Mesenchymal stem cell (in vitro differentiated cells and primary cell): ENCODE data around the gene TGFB1.

Experiments used
- DNase-seq: peaks from one replicate; pipeline ENCODE4 v3.0.0-alpha.2; 2013
- H2AFZ ChIP-seq: one replicate; pipeline ENCODE4 v1.6.1; 2013; ENCODE audit warnings: low read depth, mild to moderate bottlenecking, control low read depth, inconsistent platforms, low read length, moderate library complexity
- H2AK5ac ChIP-seq: 2 replicates; pipeline ENCODE4 v1.6.1; 2013; ENCODE audit warnings: low read length, moderate library complexity, mild to moderate bottlenecking, inconsistent platforms; ENCODE audit not compliant: severe bottlenecking
- H2BK120ac ChIP-seq: one replicate; pipeline ENCODE4 v1.6.1; 2013; ENCODE audit warnings: low read depth, mild to moderate bottlenecking, inconsistent platforms, low read length, moderate library complexity
- H2BK12ac ChIP-seq, 2 experiments: one replicate each; pipeline ENCODE4 v1.6.1; 2013; ENCODE audit warnings: inconsistent platforms in 2 of 2, low read length in 2 of 2, mild to moderate bottlenecking in 2 of 2, moderate library complexity in 2 of 2, control low read depth in 1 of 2
- H2BK15ac ChIP-seq: one replicate; pipeline ENCODE4 v1.6.1; 2013; ENCODE audit warnings: mild to moderate bottlenecking, low read depth, inconsistent platforms; ENCODE audit not compliant: poor library complexity, severe bottlenecking
- H2BK5ac ChIP-seq: 2 replicates; pipeline ENCODE4 v1.6.1; 2013; ENCODE audit warnings: low read depth, mild to moderate bottlenecking, low read length, control low read depth, inconsistent platforms; ENCODE audit not compliant: poor library complexity, severe bottlenecking
- H3K14ac ChIP-seq, 2 experiments: one replicate each; pipeline ENCODE4 v1.6.1; 2013; ENCODE audit warnings: inconsistent platforms in 2 of 2, low read length in 2 of 2, control low read depth in 1 of 2, mild to moderate bottlenecking in 1 of 2, moderate library complexity in 1 of 2
- H3K18ac ChIP-seq, 2 experiments: one replicate each; pipeline ENCODE4 v1.6.1; 2013; ENCODE audit warnings: inconsistent platforms in 2 of 2, low read length in 2 of 2, control low read depth in 1 of 2, low read depth in 1 of 2, mild to moderate bottlenecking in 1 of 2
- H3K23ac ChIP-seq, 2 experiments: one replicate each; pipeline ENCODE4 v1.6.1; 2013; ENCODE audit warnings: inconsistent platforms in 2 of 2, low read length in 2 of 2, mild to moderate bottlenecking in 2 of 2, moderate library complexity in 2 of 2, control low read depth in 1 of 2
- H3K27ac ChIP-seq: 2 replicates; pipeline ENCODE4 v1.5.1; 2013; ENCODE audit warnings: mild to moderate bottlenecking, moderate library complexity, low read length, control low read depth, inconsistent platforms; ENCODE audit not compliant: poor library complexity, severe bottlenecking
- H3K27me3 ChIP-seq, 2 experiments: 2 replicates each; pipeline versions ENCODE4 v1.6.1 to v1.7.0; 2013; ENCODE audit warnings: low read length in 2 of 2, mild to moderate bottlenecking in 2 of 2, moderate library complexity in 2 of 2, control low read depth in 1 of 2, inconsistent platforms in 1 of 2; ENCODE audit not compliant: control insufficient read depth in 1 of 2, insufficient read depth in 1 of 2
- H3K36me3 ChIP-seq, 2 experiments: 2 replicates each; pipeline versions ENCODE4 v1.6.1 to v1.7.0; 2013; ENCODE audit warnings: low read length in 2 of 2, control low read depth in 1 of 2, inconsistent platforms in 1 of 2, low read depth in 1 of 2, mild to moderate bottlenecking in 1 of 2; ENCODE audit not compliant: insufficient read depth in 2 of 2, control insufficient read depth in 1 of 2
- H3K4ac ChIP-seq, 2 experiments: one replicate each; pipeline ENCODE4 v1.6.1; 2013; ENCODE audit warnings: inconsistent platforms in 2 of 2, low read length in 2 of 2, mild to moderate bottlenecking in 2 of 2, moderate library complexity in 2 of 2, control low read depth in 1 of 2, low read depth in 1 of 2
- H3K4me1 ChIP-seq: 2 replicates; pipeline ENCODE4 v1.6.1; 2013; ENCODE audit warnings: low read depth, low read length, control low read depth; ENCODE audit not compliant: control insufficient read depth, insufficient read depth
- H3K4me2 ChIP-seq: 2 replicates; pipeline ENCODE4 v1.6.1; 2013; ENCODE audit warnings: low read length, mild to moderate bottlenecking, inconsistent platforms; ENCODE audit not compliant: poor library complexity, severe bottlenecking
- H3K4me3 ChIP-seq, 2 experiments: 2 replicates each; pipeline versions ENCODE4 v1.5.1 to v1.7.0; 2013; ENCODE audit warnings: low read length in 2 of 2, mild to moderate bottlenecking in 2 of 2, control low read depth in 1 of 2, low read depth in 1 of 2; ENCODE audit not compliant: insufficient read depth in 1 of 2
- H3K79me1 ChIP-seq: replicated peaks from 2 replicates; pipeline ENCODE4 v1.6.1; 2013; ENCODE audit warnings: mild to moderate bottlenecking, control low read depth, low read length, inconsistent platforms; ENCODE audit not compliant: poor library complexity, severe bottlenecking
- H3K9ac ChIP-seq: 2 replicates; pipeline ENCODE4 v1.7.0; 2013; ENCODE audit warnings: mild to moderate bottlenecking, low read length, moderate library complexity
- H3K9me3 ChIP-seq: 2 replicates; pipeline ENCODE4 v1.7.0; 2013; ENCODE audit warnings: mild to moderate bottlenecking, low read length; ENCODE audit not compliant: control insufficient read depth
- H4K8ac ChIP-seq: one replicate; pipeline ENCODE4 v1.6.1; 2013; ENCODE audit warnings: inconsistent platforms, mild to moderate bottlenecking, low read length, moderate library complexity
- H4K91ac ChIP-seq: one replicate; pipeline ENCODE4 v1.6.1; 2013; ENCODE audit warnings: mild to moderate bottlenecking, low read length, inconsistent platforms
- WGBS: methylation state at CpG from one replicate; pipeline ENCODE4 v1.1.7; 2013; ENCODE audit warnings: mixed read lengths; 5-methylcytosine and 5-hydroxymethylcytosine counted together

Gene TGFB1

GRCh38 chr19:41305927-41306793 lies 47.6 kb downstream of the TGFB1 start:
- Histone ChIP-seq H3K79me1 (peaks cover 39% of the 10 kb centered on the region), H3K4me1 (peaks cover 15% of the 10 kb centered on the region), H2BK15ac (no peak overlapping the region), H2BK12ac (no peak overlapping the region), H3K18ac (no peak overlapping the region), H4K91ac (no peak overlapping the region), H3K27me3 (no peaks in the 10 kb centered on the region), H2BK5ac (no peak overlapping the region), H3K9ac (no peak overlapping the region), H3K9me3 (no peaks in the 10 kb centered on the region), H3K36me3 (peaks cover 62 to 69% of the 10 kb centered on the region in 2 experiments), H3K23ac (no peak overlapping the region), H3K14ac (no peak overlapping the region), H3K27ac (no peak overlapping the region), H2BK120ac (no peak overlapping the region), H4K8ac (peak overlapping the region; percentile 28), H3K4me3 (no peak overlapping the region), H3K4me2 (no peak overlapping the region), H3K4ac (no peak overlapping the region), H2AFZ (no peak overlapping the region), H2AK5ac (no peak overlapping the region)
- DNase-seq = no peak
- WGBS = 93% methylated on average over 13 of the region's 13 CpGs

GRCh38 chr19:41304706-41305483 lies 48.8 kb downstream of the TGFB1 start:
- no peak overlapping the region for H3K27ac ChIP-seq
- H3K9ac ChIP-seq = no peak overlapping the region
- H4K8ac ChIP-seq = no peak overlapping the region
- H3K4me3 ChIP-seq = no peak overlapping the region
- H3K36me3 ChIP-seq = peaks cover 67 to 81% of the 10 kb centered on the region in 2 experiments
- H2AFZ ChIP-seq = no peak overlapping the region
- H3K18ac ChIP-seq = no peak overlapping the region
- H2BK120ac ChIP-seq = no peak overlapping the region
- no peaks in the 10 kb centered on the region for H3K9me3 ChIP-seq
- no peak overlapping the region for H2AK5ac ChIP-seq
- H2BK12ac ChIP-seq = no peak overlapping the region
- H4K91ac ChIP-seq = no peak overlapping the region
- H3K4me2 ChIP-seq = no peak overlapping the region
- WGBS = over 99% methylated on average over 4 of the region's 4 CpGs
- no peak overlapping the region for H2BK15ac ChIP-seq
- no peak overlapping the region for H3K4ac ChIP-seq
- H3K79me1 ChIP-seq = peaks cover 41% of the 10 kb centered on the region
- peaks cover 16% of the 10 kb centered on the region for H3K4me1 ChIP-seq
- no peak overlapping the region for H3K23ac ChIP-seq
- H3K14ac ChIP-seq = no peak overlapping the region
- no peaks in the 10 kb centered on the region for H3K27me3 ChIP-seq
- H2BK5ac ChIP-seq = no peak overlapping the region
- no peak for DNase-seq

- H3K9me3 ChIP-seq = no peaks in the 10 kb centered on the region
Observed at GRCh38 chr19:41303954-41304353, 49.8 kb downstream of the TGFB1 start.

More at GRCh38 chr19:41303954-41304353, 49.8 kb downstream of the TGFB1 start:
- Histone ChIP-seq H3K79me1 (peaks cover 38% of the 10 kb centered on the region), H3K27me3 (no peaks in the 10 kb centered on the region), H2AK5ac (no peak overlapping the region), H2BK120ac (no peak overlapping the region), H3K14ac (no peak overlapping the region), H3K4me2 (no peak overlapping the region), H2BK5ac (no peak overlapping the region), H3K9ac (no peak overlapping the region), H2AFZ (no peak overlapping the region), H3K4ac (no peak overlapping the region), H2BK12ac (no peak overlapping the region), H4K8ac (no peak overlapping the region), H3K4me1 (peaks cover 19% of the 10 kb centered on the region), H3K18ac (no peak overlapping the region), H3K36me3 (peaks cover 72 to 85% of the 10 kb centered on the region in 2 experiments), H3K23ac (no peak overlapping the region), H3K4me3 (no peak overlapping the region), H4K91ac (no peak overlapping the region), H2BK15ac (peak overlapping the region; percentile 71), H3K27ac (no peak overlapping the region)
- DNase-seq = no peak
- WGBS = 100% methylated on average over 9 of the region's 14 CpGs
